Activated CD4-positive, alpha-beta T cell treated with anti-CD3 and anti-CD28 coated beads, Interleukin-2, Interleukin-4, amounts not matched to agents 100 ng/mL and 50 ng/mL, durations not matched to agents 16 hours and 8 hours (primary cell): ENCODE data around the gene FHIP1B.

ENCODE experiments used
- DNase-seq: peaks from one replicate; pipeline ENCODE4 v3.0.0-alpha.2; 2020; ENCODE audit warnings: low spot score

Gene FHIP1B

DNA sequence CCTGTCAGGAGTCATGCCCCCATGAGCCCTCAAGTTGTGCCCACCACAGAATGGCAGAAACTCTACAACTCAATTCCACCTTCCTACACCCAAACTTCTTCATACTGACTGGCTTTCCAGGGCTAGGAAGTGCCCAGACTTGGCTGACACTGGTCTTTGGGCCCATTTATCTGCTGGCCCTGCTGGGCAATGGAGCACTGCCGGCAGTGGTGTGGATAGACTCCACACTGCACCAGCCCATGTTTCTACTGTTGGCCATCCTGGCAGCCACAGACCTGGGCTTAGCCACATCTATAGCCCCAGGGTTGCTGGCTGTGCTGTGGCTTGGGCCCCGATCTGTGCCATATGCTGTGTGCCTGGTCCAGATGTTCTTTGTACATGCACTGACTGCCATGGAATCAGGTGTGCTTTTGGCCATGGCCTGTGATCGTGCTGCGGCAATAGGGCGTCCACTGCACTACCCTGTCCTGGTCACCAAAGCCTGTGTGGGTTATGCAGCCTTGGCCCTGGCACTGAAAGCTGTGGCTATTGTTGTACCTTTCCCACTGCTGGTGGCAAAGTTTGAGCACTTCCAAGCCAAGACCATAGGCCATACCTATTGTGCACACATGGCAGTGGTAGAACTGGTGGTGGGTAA lies 35.1 kb downstream of the FHIP1B start, which contains the start of gene OR52W1:
TSS of gene OR52W1 (plus strand) at position 51 of the 637 bp plus-strand sequence. CDS start at position 51, 0 bp downstream.
- no peak for DNase-seq

DNA sequence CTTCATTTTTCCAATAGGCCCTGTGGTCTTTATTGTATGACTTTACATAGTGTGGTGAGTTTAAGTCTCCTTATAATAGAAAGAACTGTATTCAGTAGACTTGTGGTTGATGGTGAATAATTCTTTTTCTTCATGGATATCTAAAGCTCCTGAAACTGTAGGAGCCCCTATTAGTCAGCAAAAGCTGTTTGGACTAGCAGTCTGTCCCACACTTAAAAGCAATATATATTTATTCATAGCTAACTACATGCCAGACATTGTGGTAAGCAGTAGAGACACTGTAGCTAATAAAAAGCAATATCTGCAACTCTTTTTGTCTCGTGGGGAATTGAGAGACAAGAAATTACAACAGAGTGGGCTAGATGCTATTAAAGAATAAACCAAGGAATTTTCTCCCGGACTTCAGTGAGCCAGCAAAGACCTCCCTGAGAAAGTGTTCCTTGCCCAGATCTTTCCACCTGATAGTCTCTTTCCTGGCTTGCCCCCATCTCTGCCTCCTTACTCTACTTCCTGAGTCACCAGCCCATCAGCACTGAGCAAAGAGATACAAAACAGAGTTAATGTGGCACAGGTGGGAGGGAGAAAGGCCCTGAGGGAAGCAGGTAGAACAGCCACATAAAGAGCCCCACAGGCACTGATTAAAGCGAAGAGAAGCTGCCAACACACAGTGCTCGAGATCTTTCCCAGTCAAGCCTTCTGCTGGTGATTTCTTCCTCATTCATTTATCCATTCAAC lies 36.8 kb downstream of the FHIP1B start:
- no peak for DNase-seq

DNA sequence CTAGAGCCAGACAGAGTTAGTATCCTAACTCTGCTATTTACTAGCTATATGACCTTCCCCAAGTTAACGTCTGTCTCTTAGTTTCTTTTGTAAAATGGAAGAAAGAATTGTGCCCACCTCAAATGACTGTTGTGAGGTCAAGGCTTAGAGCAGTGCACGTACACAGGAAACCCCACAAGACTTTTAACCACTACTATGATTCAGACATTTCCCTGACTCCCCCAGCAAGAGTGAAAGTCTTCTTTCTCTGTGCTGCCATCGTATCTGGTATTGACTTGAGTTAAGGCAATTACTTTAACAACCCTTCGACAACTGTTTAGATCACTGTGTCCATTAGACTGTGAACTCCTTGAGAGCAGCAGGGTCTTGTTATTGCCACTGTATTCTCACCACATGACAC lies 38.0 kb downstream of the FHIP1B start:
- peak; percentile 46 for DNase-seq

DNA sequence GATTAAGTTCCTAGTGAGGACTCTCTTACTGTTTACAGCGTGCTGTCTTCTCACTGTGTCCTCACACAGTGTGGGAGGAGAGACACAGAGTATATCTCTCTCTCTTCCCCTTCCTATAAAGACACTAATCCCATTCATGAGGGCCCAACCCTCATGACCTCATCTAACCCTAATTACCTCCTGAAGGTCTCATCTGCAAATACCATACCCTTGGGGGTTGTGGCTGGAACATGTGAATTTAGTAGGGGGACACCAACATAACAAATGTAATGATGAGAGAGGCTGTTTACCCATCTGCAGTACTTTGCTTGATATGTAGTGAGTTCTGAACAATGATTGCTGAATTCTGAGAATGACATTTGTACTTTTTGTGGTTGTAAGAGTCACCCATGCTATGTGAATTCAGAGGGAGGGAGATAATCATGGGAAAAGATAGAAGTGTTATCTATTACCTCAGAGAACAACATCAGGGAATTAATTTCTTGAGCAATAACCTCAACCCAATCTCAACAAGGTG lies 40.3 kb downstream of the FHIP1B start:
- no peak for DNase-seq

DNA sequence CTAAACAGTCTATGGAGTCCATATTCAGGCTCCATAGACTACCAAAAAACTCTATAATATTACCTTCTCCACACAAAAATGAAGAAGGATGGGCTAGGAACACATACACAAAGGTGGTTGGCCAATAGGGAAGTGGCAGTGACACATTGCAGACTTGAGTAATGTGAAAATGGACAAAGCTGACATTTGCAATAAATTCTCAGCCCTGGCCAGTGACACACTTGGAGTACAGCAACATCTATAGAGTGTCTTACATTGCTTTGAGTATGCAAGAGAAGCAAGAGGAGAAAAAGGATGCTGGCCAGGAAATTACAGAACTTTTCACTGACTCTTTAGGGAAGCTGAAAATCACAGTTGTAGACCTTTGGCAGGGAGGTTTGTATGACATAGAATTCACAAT lies 42.7 kb downstream of the FHIP1B start:
- DNase-seq = no peak

DNA sequence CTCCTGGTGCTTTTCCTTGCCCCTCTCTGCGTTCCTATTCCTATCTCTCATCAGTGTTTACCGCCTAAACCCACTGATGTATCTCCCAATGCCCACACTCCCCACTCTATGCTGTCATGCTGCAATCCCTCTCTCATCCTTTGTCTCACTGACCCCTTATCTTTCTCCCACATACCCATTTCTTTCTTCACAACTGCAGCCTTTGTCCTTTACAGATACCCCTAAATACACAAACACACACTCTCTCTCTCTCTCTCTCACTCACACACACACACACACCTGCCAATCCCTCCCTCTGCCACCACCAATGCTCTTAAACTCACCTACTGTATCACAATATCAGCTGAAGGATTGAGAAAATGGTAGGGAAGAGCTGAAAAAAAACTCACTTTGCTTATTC lies 59.0 kb downstream of the FHIP1B start:
- no peak for DNase-seq

DNA sequence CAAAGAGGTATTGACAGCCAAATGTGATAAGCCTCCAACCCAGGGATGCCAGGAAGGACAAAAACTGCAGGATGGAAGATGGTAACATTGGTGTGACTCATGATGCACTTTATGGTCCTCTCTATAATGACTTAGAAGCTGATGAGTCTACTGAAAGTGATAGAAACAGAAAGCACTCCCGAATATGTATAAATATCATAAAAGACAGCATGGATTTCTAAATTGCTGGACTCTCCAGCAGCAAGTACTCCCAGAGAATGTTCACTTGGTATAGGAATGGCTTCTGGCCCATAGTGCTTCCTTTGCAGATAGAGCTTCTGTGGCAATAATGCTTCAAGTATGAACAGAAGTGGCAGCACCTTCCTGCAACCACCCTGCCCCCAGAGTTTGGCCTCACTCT lies 64.2 kb downstream of the FHIP1B start, which contains the start of gene OR52B2:
TSS of gene OR52B2 (minus strand) at position 101 of the 400 bp plus-strand sequence. CDS start at position 101, 0 bp downstream.
- DNase-seq = no peak
